GM23338 (cell line): Measurements from ENCODE around the gene SYNE3. TPM values are rescaled to one million over a fixed set of nuclear protein-coding genes. Genes with fewer than 3 reads are reported as not detected.

Experiments
- ATAC-seq: fragments of 200-7000 bp; cut with Tn5 transposase; 3 replicates; pipeline ENCODE4 v1.9.1; 2020
- DNase-seq: peaks from one replicate; pipeline ENCODE4 v3.0.0-alpha.2; 2015; ENCODE audit warnings: low spot score
- H2AFZ ChIP-seq: fragments of 200-600 bp; sonication (generic); 2 replicates; pipeline ENCODE4 v1.8.0; 2016; ENCODE audit warnings: antibody characterized with exemption, mild to moderate bottlenecking, moderate library complexity
- H3F3A ChIP-seq: fragments of 200-600 bp; sonication (generic); replicated peaks from 2 replicates; pipeline ENCODE4 v1.8.0; 2017; ENCODE audit warnings: antibody characterized with exemption, mixed run types, low read depth
- H3K27ac ChIP-seq: fragments of 200-600 bp; sonication (generic); 2 replicates; pipeline ENCODE4 v1.6.1; 2016; ENCODE audit warnings: low read depth
- H3K27me3 ChIP-seq: fragments of 200-600 bp; sonication (generic); 2 replicates; pipeline ENCODE4 v1.8.0; 2016; ENCODE audit warnings: mild to moderate bottlenecking, mixed run types, moderate library complexity; ENCODE audit not compliant: insufficient read depth
- H3K36me3 ChIP-seq: fragments of 200-600 bp; sonication (generic); 2 replicates; pipeline ENCODE4 v1.8.0; 2016; ENCODE audit warnings: mild to moderate bottlenecking; ENCODE audit not compliant: insufficient read depth
- H3K4me1 ChIP-seq: fragments of 200-600 bp; sonication (generic); 2 replicates; pipeline ENCODE4 v1.8.0; 2016; ENCODE audit warnings: mild to moderate bottlenecking, moderate library complexity; ENCODE audit not compliant: insufficient read depth
- H3K4me2 ChIP-seq: fragments of 200-600 bp; sonication (generic); 2 replicates; pipeline ENCODE4 v1.7.1; 2017; ENCODE audit warnings: mixed run types
- H3K4me3 ChIP-seq: fragments of 200-600 bp; sonication (generic); 2 replicates; pipeline ENCODE4 v1.6.1; 2016; ENCODE audit warnings: mixed run types
- H3K79me2 ChIP-seq: fragments of 200-600 bp; sonication (generic); replicated peaks from 2 replicates; pipeline ENCODE4 v1.8.0; 2017; ENCODE audit warnings: mild to moderate bottlenecking; ENCODE audit not compliant: insufficient read depth
- H3K9me2 ChIP-seq: fragments of 200-600 bp; sonication (generic); 2 replicates; pipeline ENCODE4 v1.8.0; 2017; ENCODE audit not compliant: insufficient read depth
- H4K20me1 ChIP-seq: fragments of 200-600 bp; sonication (generic); replicated peaks from 2 replicates; pipeline ENCODE4 v1.8.0; 2017; ENCODE audit warnings: mild to moderate bottlenecking; ENCODE audit not compliant: insufficient read depth
- H3K27ac Mint-ChIP-seq: 2 replicates; pipeline ENCODE4 v1.8.0; 2020; ENCODE audit warnings: inconsistent platforms, mild to moderate bottlenecking, moderate library complexity, mixed read lengths
- H3K27me3 Mint-ChIP-seq: 3 replicates; pipeline ENCODE4 v1.8.0; 2022; ENCODE audit warnings: low read depth, mild to moderate bottlenecking, moderate library complexity, mixed read lengths, inconsistent platforms; ENCODE audit not compliant: insufficient read depth, poor library complexity
- H3K36me3 Mint-ChIP-seq: 3 replicates; pipeline ENCODE4 v1.8.0; 2021; ENCODE audit warnings: low read depth, mild to moderate bottlenecking, inconsistent platforms, moderate library complexity, mixed read lengths
- H3K4me1 Mint-ChIP-seq: 3 replicates; pipeline ENCODE4 v1.8.0; 2020; ENCODE audit warnings: mild to moderate bottlenecking, inconsistent platforms, mixed read lengths
- H3K4me3 Mint-ChIP-seq: 3 replicates; pipeline ENCODE4 v1.8.0; 2021; ENCODE audit warnings: moderate library complexity, mild to moderate bottlenecking, inconsistent platforms, mixed read lengths
- H3K9me3 Mint-ChIP-seq: 3 replicates; pipeline ENCODE4 v1.8.0; 2020; ENCODE audit warnings: moderate library complexity, mild to moderate bottlenecking, inconsistent platforms, mixed read lengths
- CREB1 ChIP-seq: fragments of 250-450 bp; sonication (Bioruptor Pico); IDR thresholded peaks from 2 replicates; pipeline ENCODE4 v1.5.0; 2020; ENCODE audit warnings: low read depth, mild to moderate bottlenecking, moderate library complexity
- CTCF ChIP-seq, 2 experiments: fragments of 200-600 bp in 1 of 2; sonication (generic) in 1 of 2; conservative IDR thresholded peaks; 2 replicates each; pipeline versions ENCODE4 v1.5.1 to v1.6.1; 2016 to 2017; ENCODE audit warnings: antibody characterized with exemption in 2 of 2, low read depth in 2 of 2, mild to moderate bottlenecking in 2 of 2, moderate library complexity in 1 of 2
- EZH2 ChIP-seq: fragments of 200-600 bp; sonication (generic); IDR thresholded peaks from one replicate; pipeline ENCODE4 v1.8.0; 2017; ENCODE audit warnings: antibody characterized with exemption, mild to moderate bottlenecking, low read depth; ENCODE audit not compliant: unreplicated experiment
- EZH2phosphoT487 ChIP-seq: fragments of 200-600 bp; sonication (generic); IDR thresholded peaks from one replicate; pipeline ENCODE4 v1.8.1; 2018; ENCODE audit warnings: antibody characterized with exemption; ENCODE audit not compliant: unreplicated experiment
- NANOG ChIP-seq: IDR thresholded peaks from 2 replicates; pipeline ENCODE4 v1.6.1; 2016; ENCODE audit warnings: antibody characterized with exemption, borderline replicate concordance
- POLR2AphosphoS5 ChIP-seq: IDR thresholded peaks from 2 replicates; pipeline ENCODE4 v1.6.1; 2016; ENCODE audit warnings: antibody characterized with exemption, low read depth
- STAT1 ChIP-seq: IDR thresholded peaks from one replicate; pipeline ENCODE4 v1.6.1; 2016; ENCODE audit warnings: antibody characterized with exemption; ENCODE audit not compliant: unreplicated experiment
- ZNF114 ChIP-seq: fragments of 250-450 bp; sonication (Bioruptor Pico); IDR thresholded peaks from 2 replicates; pipeline ENCODE4 v1.5.0; 2020; ENCODE audit warnings: mild to moderate bottlenecking, moderate library complexity
- ZNF462 ChIP-seq: fragments of 250-450 bp; sonication (Bioruptor Pico); IDR thresholded peaks from 2 replicates; pipeline ENCODE4 v1.5.0; 2020; ENCODE audit warnings: mild to moderate bottlenecking, moderate library complexity
- polyA plus RNA-seq: library from polyadenylated mRNA; unstranded; fragments of >200 nt; fragmentation: Nextera tagmentation; extraction: Ambion mirVana; gene quantifications from 2 replicates; pipeline ENCODE4 v1.2.1, GENCODE V29; 2016
- total RNA-seq: library from RNA; depleted of rRNA; stranded (reverse); fragments of >200 nt; shearing (Covaris generic); gene quantifications from 2 replicates; pipeline ENCODE4 v1.2.3, GENCODE V29; 2014

Gene SYNE3
- total and polyA plus RNA-seq, 2 experiments from 2014 or later, result 0.02 to 0.03 TPM

DNA sequence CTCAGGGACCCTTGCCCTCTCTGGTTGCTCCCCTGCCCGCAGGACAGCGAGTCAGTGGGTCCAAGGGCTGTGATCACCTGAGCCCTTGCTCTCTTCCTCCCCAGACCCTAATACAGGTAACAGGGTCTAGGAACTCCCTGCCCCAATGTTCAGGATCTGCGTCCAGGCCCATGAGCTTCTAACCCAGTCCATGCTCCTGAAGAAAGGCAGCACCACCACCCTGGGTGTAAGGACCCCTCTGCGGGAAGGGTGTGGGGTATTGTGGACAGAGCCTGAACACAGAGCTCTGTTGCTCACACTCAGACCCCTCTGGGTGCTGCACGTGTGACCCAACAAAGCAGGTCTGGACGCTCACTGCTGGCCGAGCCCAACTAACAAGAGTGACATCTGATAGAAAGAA, 36.7 kb upstream of the SYNE3 start (continued):
- no peak for TF ChIP-seq CTCF (conservative IDR thresholded peaks at IDR 0.05; ENCODE audit: low read depth in 2 of 2)

- ATAC-seq, result no peak
- H3K27me3 Mint-ChIP-seq, result peaks cover 15% of the 10 kb centered on the region
- no peak overlapping the region for H3K27ac ChIP-seq
- no peaks in the 10 kb centered on the region for H3K4me1 ChIP-seq
- H3K79me2 ChIP-seq, result no peaks in the 10 kb centered on the region
- peaks cover 24% of the 10 kb centered on the region; the same call in 1 of the 2 replicates for H4K20me1 ChIP-seq
- TF ChIP-seq EZH2 (no peak), ZNF114 (CRISPR knock-in tag) (no peak), POLR2AphosphoS5 (no peak), CTCF (conservative IDR thresholded peaks at IDR 0.05; ENCODE audit: low read depth in 2 of 2) (no peak), STAT1 (no peak), NANOG (no peak), ZNF462 (CRISPR knock-in tag) (no peak), EZH2phosphoT487 (no peak), CREB1 (CRISPR knock-in tag) (no peak)
- H3K4me2 ChIP-seq, result no peak overlapping the region
- H3K4me1 Mint-ChIP-seq, result peaks cover 7% of the 10 kb centered on the region
- H3K4me3 Mint-ChIP-seq, result no peak overlapping the region
- no peak overlapping the region for H3K27ac Mint-ChIP-seq
- no peaks in the 10 kb centered on the region for H3F3A ChIP-seq
- H3K27me3 ChIP-seq, result peaks cover 8% of the 10 kb centered on the region; the same call in 1 of the 2 replicates
- no peaks in the 10 kb centered on the region; the same call in 1 of the 3 replicates for H3K9me3 Mint-ChIP-seq
- no peak overlapping the region for H3K4me3 ChIP-seq
- peaks cover 19% of the 10 kb centered on the region; the same call in 2 of the 3 replicates for H3K36me3 Mint-ChIP-seq
- H3K36me3 ChIP-seq, result no peaks in the 10 kb centered on the region
- no peaks in the 10 kb centered on the region for H3K9me2 ChIP-seq
- H2AFZ ChIP-seq, result no peak overlapping the region
- DNase-seq, result no peak
Observed at GRCh38 chr14:95551435-95551834, 35.0 kb upstream of the SYNE3 start.
